Lower leg skin (tissue), 3 donors: Measurements from ENCODE around the gene STT3B.

Experiments used
- CTCF ChIP-seq, 3 donors: fragments of 450-650 bp; IDR thresholded peaks; one replicate each; pipeline ENCODE4 v1.5.1; 2016; ENCODE audit warnings: antibody characterized with exemption in 3 of 3, mild to moderate bottlenecking in 3 of 3, moderate library complexity in 2 of 3
- POLR2A ChIP-seq, 2 donors: fragments of 450-650 bp; IDR thresholded peaks; one replicate each; pipeline ENCODE4 v1.6.1; 2016 to 2017; ENCODE audit warnings: antibody characterized with exemption in 2 of 2, mild to moderate bottlenecking in 1 of 2, moderate library complexity in 1 of 2

- no peak for TF ChIP-seq CTCF (IDR thresholded peaks at IDR 0.05)
- no peak for TF ChIP-seq POLR2A (IDR thresholded peaks at IDR 0.05)
These were observed 33.4 kb upstream of the STT3B start for GRCh38 chr3:31499281-31499680.
